ENCODE data around the gene KRTAP1-4.

GRCh38 chr17:41008811-41009210, 21.2 kb downstream of the KRTAP1-4 start, which contains the start of gene KRTAP3-1:
- no peak for TF ChIP-seq POLR2A (IDR thresholded peaks at IDR 0.05)
- TF ChIP-seq CTCF (IDR thresholded peaks at IDR 0.05): no peak
